Measurements from ENCODE around the gene ZNF467. TPM values are rescaled to one million over a fixed set of nuclear protein-coding genes. Genes with fewer than 3 reads are reported as not detected.

The ZNF467 gene
- total RNA-seq, 1 experiment from 2014 or later, result 18.1 TPM

DNA sequence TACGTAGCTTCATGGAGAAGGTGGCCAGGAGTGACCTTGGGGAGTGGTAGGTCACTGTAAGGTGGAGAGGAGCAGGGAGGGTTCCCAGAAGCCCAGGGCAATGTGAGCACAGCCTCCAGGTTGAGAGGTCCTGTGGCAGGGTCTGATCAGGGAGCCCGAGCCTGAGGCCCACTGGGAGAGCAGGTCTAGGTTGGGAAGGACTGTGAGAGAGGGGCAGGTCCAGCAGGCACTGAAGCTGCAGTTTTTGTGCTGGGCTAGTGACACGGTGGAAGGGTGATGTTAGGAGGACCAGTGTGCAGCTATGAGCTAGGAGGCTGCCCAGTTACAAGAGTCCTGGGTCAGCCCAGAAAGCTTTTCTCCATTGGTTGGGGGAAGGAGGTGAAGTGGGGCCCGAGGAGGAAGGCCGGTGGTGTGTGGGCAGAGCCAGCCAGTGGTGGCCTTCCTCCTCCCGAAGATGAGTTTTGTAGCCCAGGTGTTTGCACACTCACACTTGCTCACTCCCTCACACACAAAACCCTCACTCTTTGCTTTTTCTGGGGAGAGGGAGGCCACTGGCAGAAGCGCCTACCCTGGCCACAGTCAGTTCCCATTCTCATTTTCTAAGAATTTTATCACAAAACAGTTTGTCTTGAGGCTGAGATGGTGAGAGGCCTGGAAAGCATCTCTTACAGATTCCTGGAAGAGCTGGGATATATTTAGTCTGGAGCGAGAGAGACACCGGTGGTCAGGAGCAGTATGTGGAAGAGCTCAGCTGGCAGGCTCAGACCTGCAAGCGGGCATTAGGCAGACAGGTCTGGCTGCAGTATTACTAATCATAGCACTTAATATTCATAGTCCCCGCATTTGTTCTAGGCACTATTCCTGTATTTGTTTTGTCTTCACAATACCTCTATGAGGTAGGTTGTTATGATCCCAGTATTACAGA is 57.1 kb downstream of the ZNF467 start:
- BruUV-seq (replicated peaks), result no TSS peak
- DNase-seq (ENCODE audit: low read depth, low spot score) (no peak), ATAC-seq (no peak)
- in situ Hi-C loops (cut with HindIII; ENCODE audit: low pct_unique_long_range_greater_than_20kb, low sequenced_read_pairs) (no loop called here), intact Hi-C loops (cut with micrococcal nuclease; ENCODE audit: unreplicated experiment) (no loop called here)
- ChIA-PET CTCF (interaction anchor here (0.7 to 1.9 kb wide), 3 partner anchors 26 to 257 kb away, joined by 3 to 4 read pairs (median 4); no protein-coding TSS in a partner anchor), POLR2A (no interaction called here)
- Histone ChIP-seq H3K4me3 (ENCODE audit: low read depth in 2 of 2, low read length in 2 of 2) (peak overlapping the region in 1 of 2 experiments; percentile 77; a peak in 1 of 4 replicates), H3K27ac (ENCODE audit: low read length) (no peak overlapping the region), H3K27me3 (ENCODE audit: control insufficient read depth, insufficient read depth, low read length) (no peaks in the 10 kb centered on the region), H3K9me3 (ENCODE audit: control insufficient read depth, insufficient read depth, low read depth, low read length) (peaks cover 8% of the 10 kb centered on the region; the same call in 1 of the 2 replicates), H3K36me3 (ENCODE audit: control insufficient read depth, insufficient read depth, low read length) (no peaks in the 10 kb centered on the region), H3K4me1 (ENCODE audit: control insufficient read depth, insufficient read depth, low read length) (peaks cover 3% of the 10 kb centered on the region; the same call in 1 of the 2 replicates)
- no peak for TF ChIP-seq CTCF (IDR thresholded peaks at IDR 0.05)
- TF ChIP-seq REST (IDR thresholded peaks at IDR 0.05; ENCODE audit: insufficient read depth in 1 of 2, low read depth in 2 of 2, low read length in 1 of 2), result no peak
- no peak for TF ChIP-seq POLR2AphosphoS5 (IDR thresholded peaks at IDR 0.05; ENCODE audit: low read depth, low read length)
- TF ChIP-seq TCF7L2 (IDR thresholded peaks at IDR 0.05; ENCODE audit: low read depth, low read length), result no peak
- no peak for TF ChIP-seq SIN3A (IDR thresholded peaks at IDR 0.05; ENCODE audit: borderline replicate concordance, insufficient read depth, low read depth, low read length)

DNA sequence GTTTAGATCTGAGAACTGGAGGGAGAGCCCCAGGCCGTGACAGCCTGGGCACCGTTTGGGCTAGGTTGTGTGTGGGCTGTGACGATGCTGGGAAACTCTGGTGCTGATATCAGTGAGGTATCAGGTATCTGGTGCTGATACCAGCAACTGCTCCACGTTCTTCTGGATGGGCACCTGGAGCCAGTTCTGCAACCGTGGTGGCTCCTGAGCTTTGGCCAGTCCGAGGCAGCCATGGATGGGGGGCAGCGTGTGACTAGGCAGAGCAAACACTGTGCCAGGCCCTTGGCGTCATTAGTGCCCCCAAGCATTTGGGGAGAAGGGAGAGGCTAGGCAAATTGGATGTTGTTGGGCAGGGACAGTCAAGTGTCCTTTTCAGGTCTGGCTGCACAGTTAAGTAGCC is 57.9 kb downstream of the ZNF467 start:
- Histone ChIP-seq H3K27ac (ENCODE audit: low read length) (peak overlapping the region; percentile 69; the same call in 1 of the 2 replicates), H3K9me3 (ENCODE audit: control insufficient read depth, insufficient read depth, low read depth, low read length) (peaks cover 14% of the 10 kb centered on the region; the same call in 1 of the 2 replicates), H3K4me3 (ENCODE audit: low read depth in 2 of 2, low read length in 2 of 2) (peak overlapping the region; percentile 69 to 77), H3K36me3 (ENCODE audit: control insufficient read depth, insufficient read depth, low read length) (no peaks in the 10 kb centered on the region), H3K4me1 (ENCODE audit: control insufficient read depth, insufficient read depth, low read length) (peaks cover 3% of the 10 kb centered on the region; the same call in 1 of the 2 replicates), H3K27me3 (ENCODE audit: control insufficient read depth, insufficient read depth, low read length) (no peaks in the 10 kb centered on the region)
- in situ Hi-C loops (cut with HindIII; ENCODE audit: low pct_unique_long_range_greater_than_20kb, low sequenced_read_pairs) (no loop called here), intact Hi-C loops (cut with micrococcal nuclease; ENCODE audit: unreplicated experiment) (no loop called here)
- ATAC-seq (no peak), DNase-seq (ENCODE audit: low read depth, low spot score) (no peak)
- BruUV-seq (replicated peaks), result no TSS peak
- CTCF ChIA-PET, result interaction anchor here (0.7 to 1.9 kb wide), 2 partner anchors 53 to 256 kb away, joined by 3 to 4 read pairs; no protein-coding TSS in a partner anchor
- POLR2A ChIA-PET, result no interaction called here
- TF ChIP-seq REST (IDR thresholded peaks at IDR 0.05; ENCODE audit: insufficient read depth in 1 of 2, low read depth in 2 of 2, low read length in 1 of 2) (no peak), SIN3A (IDR thresholded peaks at IDR 0.05; ENCODE audit: borderline replicate concordance, insufficient read depth, low read depth, low read length) (no peak), TCF7L2 (IDR thresholded peaks at IDR 0.05; ENCODE audit: low read depth, low read length) (no peak), POLR2AphosphoS5 (IDR thresholded peaks at IDR 0.05; ENCODE audit: low read depth, low read length) (no peak), CTCF (IDR thresholded peaks at IDR 0.05) (no peak)

All from Panc1 (cell line).